Measurements from ENCODE around the gene POLR3G.

- TF ChIP-seq EZH2 (IDR thresholded peaks at IDR 0.05) (no peak), POLR2AphosphoS5 (IDR thresholded peaks at IDR 0.05; ENCODE audit: borderline replicate concordance, low read depth, low read length) (no peak), FOXP2 (optimal IDR thresholded peaks at IDR 0.05; ENCODE audit: control extremely low read depth, extremely low read length, insufficient read depth) (no peak)
Observed at GRCh38 chr5:90503596-90503995, 28.9 kb downstream of the POLR3G start.

Data from SK-N-MC (cell line).